KOPT-K1 (cell line): ENCODE results near the gene PHOSPHO1.

ENCODE experiments used
- H3K27ac ChIP-seq: fragments of 200-600 bp; sonication (generic); 2 replicates; pipeline ENCODE4 v1.5.1; 2016; ENCODE audit warnings: antibody characterized with exemption, mild to moderate bottlenecking, low read depth, low read length; ENCODE audit not compliant: poor library complexity, severe bottlenecking
- H3K36me3 ChIP-seq: fragments of 200-600 bp; sonication (generic); 2 replicates; pipeline ENCODE4 v1.5.1; 2017; ENCODE audit warnings: antibody characterized with exemption, mild to moderate bottlenecking, low read length, moderate library complexity; ENCODE audit not compliant: insufficient read depth
- H3K9me3 ChIP-seq: fragments of 200-600 bp; sonication (generic); 2 replicates; pipeline ENCODE4 v1.5.1; 2017; ENCODE audit warnings: antibody characterized with exemption, low read length, mild to moderate bottlenecking; ENCODE audit not compliant: insufficient read depth, poor library complexity, severe bottlenecking

Gene PHOSPHO1

DNA sequence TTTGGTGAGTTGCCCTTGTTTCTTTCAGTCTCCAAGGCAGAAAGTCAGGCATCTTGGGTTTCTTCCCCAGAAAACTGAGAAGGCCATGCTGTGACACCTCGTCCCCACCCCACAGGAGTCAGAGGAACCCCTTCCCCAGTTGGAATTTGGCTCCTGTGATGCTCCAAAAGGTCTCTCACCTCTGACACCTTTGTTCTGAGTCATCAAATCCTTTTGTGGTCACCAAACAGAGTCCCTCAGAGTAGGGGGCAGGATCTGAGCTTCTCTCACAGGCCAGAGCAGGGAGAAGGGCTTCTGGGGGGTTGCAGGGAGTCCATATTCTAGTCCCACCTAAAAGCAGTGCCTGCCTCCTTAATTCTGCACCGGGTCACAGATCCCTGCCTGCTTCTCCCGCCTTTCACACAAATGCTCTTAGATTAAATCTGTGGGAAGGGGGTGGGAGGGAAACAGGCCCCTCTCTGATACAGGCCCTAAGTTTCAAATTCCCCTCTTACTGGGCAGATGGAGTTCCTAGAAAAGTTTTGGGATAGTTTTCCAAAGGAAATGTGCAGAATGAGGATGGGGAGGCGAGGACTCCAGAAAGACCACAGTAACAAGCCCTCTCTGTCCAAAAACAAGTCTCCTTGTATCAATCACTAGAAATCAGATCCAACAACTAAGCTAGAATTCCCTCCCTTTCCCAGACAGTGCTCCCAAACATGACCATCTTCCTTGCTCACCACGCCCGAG, 1.3 kb downstream of the PHOSPHO1 start:
- Histone ChIP-seq H3K27ac (no peak overlapping the region), H3K36me3 (0 out of 2 replicates have a peak, but pooled peaks cover 17% of the 10 kb centered on the region), H3K9me3 (no peaks in the 10 kb centered on the region)

DNA sequence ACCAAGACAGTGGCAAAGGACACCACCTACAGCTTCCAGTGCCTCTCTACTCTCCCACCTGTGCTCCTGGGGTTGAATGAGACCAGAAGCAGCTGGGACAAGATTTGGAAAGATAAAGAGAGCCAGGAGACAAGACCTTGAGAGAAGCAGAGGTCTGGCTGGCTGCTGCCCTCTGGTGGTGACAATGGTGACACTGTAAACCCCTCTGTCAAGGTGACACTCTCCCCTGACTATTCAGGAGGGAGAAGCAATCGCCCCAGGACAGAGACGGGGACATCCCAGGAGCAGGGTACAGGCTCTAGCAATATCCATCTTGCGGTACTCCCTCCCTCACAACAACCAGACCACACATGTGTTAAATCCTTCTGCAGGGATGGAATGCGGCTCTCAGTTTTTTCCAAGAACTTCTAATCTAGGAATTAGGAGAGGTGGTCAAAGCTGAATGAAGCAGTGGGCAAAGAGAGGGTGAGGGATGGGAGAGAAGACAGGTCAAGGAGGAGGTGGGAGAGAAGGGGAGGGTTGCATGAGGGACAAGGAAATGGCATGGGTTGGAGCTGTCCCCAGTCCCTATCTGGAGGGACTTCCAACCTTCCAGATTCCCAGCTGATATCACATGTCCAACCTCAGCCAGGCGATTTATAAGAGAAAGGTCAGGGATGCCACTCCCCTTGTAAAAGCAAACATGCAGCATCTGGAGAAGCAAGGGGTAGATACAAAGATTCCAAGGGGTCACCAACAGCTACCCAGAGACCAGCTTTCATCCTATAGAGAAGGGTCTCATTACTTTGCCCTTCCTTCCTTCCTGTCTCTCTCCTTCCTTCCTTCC, 2.9 kb downstream of the PHOSPHO1 start:
- Histone ChIP-seq H3K27ac (no peak overlapping the region), H3K9me3 (no peaks in the 10 kb centered on the region), H3K36me3 (peaks cover 32% of the 10 kb centered on the region; the same call in 1 of the 2 replicates)

DNA sequence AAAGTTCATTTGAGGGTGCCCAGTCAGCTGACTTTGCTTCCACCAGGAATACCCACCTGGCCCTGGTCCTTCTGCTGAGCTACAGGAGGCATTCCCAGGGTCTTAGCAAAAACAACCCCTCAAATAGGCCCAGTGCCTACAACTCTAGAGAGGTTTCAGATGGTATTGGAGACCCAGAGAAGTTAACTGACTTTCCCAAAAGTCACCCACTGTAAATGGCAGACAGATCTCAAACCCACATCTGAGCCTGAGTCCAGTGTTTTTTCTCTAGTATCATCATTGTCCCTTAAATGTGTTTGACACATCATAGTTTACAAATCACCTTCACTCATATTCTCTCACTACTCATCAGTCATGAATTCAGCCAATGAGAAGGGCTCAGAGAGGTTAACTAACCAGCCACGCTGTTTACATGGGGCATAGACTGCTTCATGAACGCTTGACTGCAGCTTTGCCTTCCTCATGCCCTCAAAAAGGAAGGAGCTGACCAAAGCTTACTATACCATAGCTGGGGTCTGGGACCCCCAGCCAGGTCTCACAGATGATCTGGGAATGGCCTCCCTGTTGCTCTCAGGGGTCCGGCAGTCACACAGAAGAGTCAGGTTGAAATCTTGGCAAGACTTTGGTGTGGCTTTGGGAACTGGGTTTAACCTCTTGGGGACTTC, 3.7 kb downstream of the PHOSPHO1 start:
- Histone ChIP-seq H3K36me3 (peaks cover 40% of the 10 kb centered on the region), H3K27ac (no peak overlapping the region), H3K9me3 (no peaks in the 10 kb centered on the region)

DNA sequence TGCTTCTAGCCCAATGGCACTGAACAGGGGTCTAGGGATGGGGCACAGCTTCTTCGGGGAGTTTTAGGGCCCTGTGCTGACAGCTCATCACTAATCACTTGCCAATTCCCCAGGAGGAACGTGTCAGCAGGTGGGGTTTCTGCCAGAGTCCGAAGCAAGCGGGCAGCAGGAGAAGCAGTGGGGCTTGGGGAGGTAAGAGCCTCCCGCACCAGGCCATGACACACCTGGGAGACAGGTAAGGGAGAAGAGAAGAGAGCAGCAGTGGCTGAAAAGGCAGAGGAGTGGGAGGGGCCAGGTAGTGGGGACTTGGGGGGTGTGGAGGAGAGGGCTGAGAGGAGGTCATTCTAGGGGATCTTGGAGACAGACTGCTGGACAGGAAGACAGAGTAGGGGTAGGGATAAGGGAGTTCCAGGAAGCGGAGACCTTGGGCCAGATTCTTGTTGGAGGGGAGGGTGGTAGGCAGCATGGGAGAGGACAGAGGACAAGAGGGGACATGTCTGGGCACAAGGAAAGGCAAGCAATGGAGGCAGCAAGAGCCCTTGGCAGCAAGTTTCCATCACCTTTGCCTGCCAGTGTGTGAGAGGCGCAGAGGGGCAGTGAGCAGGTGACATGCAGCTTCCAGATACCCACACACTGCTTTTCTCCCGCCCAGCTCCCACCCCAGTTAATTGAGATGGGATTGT, 4.9 kb downstream of the PHOSPHO1 start:
- no peaks in the 10 kb centered on the region for H3K9me3 ChIP-seq
- peaks cover 46% of the 10 kb centered on the region for H3K36me3 ChIP-seq
- H3K27ac ChIP-seq, result no peak overlapping the region

DNA sequence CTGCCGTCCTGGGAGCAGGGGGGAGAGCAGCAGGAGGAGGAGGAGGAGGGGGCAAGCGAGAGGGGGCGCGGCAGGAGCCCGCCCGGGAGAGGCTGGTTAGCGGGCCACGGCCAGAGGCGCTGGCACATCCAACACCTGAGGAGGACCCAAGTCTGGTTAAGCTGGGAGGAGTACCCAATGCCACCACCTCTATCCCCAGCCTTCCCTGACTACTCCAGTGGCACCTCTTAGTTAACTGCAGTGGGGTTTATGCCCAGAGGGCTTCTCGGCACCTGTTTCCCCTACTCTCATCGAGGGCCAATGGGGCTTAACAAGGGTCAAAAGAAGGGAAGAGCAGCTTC, 5.6 kb downstream of the PHOSPHO1 start:
- peaks cover 51% of the 10 kb centered on the region for H3K36me3 ChIP-seq
- no peak overlapping the region for H3K27ac ChIP-seq
- H3K9me3 ChIP-seq, result no peaks in the 10 kb centered on the region

DNA sequence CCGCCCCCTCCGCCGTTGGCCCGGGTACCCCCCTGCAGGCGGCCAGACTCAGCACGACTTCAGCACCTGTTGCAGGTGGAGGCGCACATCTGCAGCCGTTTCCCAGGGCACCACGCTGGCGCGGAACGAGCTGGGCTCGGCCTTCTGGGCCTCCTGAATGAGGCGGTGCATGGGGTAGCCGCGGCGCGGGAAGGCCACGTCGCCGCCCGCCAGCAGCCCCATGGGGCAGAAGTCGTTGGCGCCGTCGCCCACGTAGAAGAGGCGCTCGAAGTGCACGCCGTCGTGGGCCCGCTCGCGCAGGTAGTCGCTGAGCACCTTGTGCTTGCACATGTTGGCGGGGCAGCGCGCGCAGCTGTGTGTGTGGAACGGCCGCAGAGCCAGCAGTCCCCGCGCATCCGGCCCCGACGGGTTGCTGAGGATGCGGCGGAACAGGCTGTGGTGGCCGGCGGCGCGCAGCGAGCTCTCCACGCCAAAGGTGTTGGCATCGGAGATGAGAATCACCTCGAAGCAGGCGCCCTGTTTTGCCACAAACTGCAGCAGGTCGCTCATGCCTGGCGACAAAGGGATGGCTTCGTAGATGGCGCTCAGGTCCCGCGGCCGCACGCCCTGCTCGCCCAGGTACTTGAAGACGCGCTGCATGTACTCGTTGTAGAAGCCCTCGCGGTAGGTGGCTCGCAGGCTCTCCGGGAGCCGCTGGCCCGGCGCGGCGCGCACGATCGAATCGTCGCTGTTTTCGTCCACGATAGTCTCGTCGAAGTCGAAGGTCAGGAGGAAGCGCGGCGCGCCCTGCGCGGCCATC, 6.2 kb downstream of the PHOSPHO1 start:
- no peaks in the 10 kb centered on the region for H3K9me3 ChIP-seq
- H3K36me3 ChIP-seq, result peaks cover 55% of the 10 kb centered on the region
- no peak overlapping the region for H3K27ac ChIP-seq

DNA sequence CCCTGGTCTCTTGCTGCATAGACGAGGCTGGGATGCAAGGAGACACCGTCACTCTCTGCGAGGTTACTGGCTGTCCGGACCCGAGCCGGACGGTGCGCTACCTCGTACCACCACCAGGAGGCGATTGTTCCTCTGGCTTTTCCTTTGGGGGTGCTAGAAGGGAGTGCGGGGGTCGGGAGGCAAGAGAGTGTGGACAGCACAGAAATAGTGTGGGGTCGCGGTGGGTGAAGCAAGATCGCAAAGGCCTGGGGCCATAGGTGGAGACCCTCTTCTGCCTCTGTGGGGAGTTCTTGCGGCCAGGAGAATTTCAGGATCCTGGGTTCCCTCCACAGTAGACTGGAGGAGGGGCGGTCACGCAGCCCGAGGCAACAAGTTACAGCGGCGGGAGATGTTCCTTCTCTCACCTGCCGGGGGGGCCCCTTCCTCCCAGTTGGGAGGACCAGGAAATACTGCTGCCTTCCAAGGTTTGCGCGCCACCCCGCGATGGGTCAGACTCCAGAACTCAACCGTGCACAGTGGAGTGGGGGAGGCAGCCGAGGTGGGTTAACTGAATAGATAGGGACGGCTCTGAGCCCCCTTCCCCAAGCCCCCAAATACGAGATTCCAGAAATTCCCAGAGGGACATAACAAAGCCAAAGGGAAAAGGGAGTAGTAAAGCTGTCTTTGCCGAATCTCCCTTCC, 6.9 kb downstream of the PHOSPHO1 start:
- Histone ChIP-seq H3K36me3 (peaks cover 55% of the 10 kb centered on the region), H3K27ac (no peak overlapping the region), H3K9me3 (no peaks in the 10 kb centered on the region)

DNA sequence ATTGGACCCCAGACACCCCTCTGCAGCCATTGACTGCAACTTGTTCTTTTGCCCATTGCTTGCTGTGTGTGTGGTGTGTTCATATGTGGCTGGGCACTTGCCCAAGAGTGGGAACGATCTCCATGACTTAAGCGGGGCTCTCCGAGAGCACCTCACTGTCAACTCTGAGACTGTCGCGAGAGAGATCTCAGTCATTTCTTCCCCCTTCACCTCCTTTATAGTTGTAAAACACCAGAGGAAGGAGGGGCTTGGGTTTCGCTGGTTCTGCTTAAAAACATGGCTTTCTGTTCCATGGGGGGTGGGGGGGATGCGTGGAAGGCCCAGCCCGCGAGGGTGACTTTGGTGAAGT, 7.4 kb downstream of the PHOSPHO1 start:
- Histone ChIP-seq H3K27ac (no peak overlapping the region), H3K36me3 (peaks cover 55% of the 10 kb centered on the region), H3K9me3 (no peaks in the 10 kb centered on the region)

DNA sequence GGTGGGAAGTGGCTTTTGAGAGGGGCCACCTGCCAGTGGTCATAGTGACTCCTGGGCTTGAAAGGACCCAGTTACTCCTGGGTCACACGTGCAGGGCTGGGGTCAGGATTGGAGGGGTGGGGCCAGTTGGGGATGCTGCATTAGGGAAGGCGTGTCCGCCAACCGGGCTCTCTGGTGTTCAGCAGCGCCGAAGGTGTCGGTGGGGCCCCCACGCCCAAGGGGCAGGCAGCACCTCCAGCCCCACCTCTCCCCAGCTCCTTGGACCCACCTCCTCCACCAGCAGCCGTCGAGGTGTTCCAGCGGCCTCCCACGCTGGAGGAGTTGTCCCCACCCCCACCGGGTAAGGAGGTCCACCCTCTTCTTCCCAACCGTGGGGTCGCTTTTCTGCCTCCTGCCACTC, 10.6 kb downstream of the PHOSPHO1 start:
- H3K27ac ChIP-seq, result peak overlapping the region; percentile 78
- peaks cover 54% of the 10 kb centered on the region for H3K36me3 ChIP-seq
- H3K9me3 ChIP-seq, result no peaks in the 10 kb centered on the region

DNA sequence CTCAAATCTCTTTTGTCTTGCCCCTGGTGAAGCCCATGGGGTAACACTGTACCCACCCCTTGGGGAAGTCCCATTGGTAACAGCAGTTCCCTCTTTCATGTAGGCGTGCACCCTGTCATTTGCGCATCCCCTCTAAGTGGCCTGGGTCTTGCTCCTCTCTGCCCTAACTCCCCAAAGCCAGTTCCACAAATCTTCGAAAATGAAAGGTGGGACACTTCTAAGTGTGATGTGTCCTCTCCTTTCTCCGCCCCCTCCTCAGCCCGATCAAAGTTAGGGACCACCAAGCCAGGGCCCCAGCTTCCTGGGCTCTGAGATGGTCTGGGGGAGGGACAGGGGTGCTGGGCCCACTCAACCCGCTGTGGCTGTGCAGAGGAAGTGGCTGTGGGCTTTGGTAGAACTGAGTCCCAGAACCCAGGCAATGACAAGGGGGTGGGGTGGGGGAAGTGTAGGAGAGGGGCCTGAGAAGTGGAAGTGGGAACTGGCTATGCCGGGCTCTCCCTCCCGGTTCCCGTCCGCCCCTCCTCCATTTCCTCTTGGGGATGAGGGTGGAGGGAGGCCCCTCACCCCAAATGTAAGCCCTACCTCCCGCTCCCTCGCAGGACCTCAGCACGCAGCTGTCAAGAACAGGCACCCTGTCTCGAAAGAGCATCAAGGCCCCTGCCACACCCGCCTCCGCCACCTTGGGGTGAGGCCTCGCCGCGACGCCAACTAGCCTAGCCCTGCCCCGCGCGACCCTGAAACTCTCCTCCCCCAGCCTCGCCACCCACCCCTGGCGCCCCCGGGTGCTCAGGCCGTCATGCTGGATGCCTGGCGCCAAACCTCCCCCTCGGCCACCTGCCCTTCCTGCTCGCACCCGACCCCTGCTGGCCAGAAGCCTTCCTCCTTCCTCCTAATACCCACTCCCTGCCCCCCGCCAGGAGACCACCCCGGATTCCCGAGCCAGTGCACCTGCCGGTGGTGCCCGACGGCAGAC, 11.4 kb downstream of the PHOSPHO1 start:
- Histone ChIP-seq H3K27ac (peak overlapping the region; percentile 78), H3K9me3 (no peaks in the 10 kb centered on the region)

DNA sequence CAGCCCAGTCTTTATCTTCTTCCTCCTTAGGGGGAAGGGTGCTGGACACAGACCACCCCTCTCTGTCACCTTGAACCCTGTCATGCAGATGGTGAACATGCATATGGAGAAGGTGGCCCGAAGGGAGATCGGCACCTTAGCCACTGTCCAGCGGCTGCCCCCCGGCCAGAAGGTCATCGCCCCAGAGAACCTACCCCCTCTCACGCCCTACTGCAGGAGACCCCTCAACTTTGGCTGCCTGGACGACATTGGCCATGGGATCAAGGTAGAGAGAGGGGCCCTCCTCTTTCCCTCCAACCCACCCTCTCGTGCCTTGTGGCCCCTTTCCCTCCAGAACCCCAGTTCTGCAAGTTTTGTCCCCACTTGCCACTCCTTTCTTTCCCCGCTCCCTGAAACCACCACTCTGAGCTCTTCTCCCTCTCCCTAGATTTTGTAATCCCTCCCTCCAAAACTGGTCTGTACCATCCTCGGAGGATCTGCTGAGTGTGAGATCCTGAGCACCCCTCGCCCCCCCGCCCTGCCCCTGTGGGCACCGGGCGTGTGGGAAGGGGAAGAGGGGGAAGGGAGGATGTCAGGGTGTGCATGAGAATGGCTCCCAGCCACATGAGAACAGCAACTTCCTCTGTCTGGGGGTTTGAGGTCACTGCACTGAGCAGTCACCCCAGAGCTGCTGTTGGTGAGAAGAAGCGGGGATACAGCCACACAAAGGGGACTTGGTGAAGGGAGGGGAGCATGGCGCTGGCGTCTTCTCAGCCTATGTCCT, 12.8 kb downstream of the PHOSPHO1 start:
- Histone ChIP-seq H3K27ac (peak overlapping the region; percentile 78), H3K9me3 (no peaks in the 10 kb centered on the region), H3K36me3 (peaks cover 47% of the 10 kb centered on the region)

More for the DNA sequence above, 11.4 kb downstream of the PHOSPHO1 start:
- H3K36me3 ChIP-seq, result peaks cover 49% of the 10 kb centered on the region

DNA sequence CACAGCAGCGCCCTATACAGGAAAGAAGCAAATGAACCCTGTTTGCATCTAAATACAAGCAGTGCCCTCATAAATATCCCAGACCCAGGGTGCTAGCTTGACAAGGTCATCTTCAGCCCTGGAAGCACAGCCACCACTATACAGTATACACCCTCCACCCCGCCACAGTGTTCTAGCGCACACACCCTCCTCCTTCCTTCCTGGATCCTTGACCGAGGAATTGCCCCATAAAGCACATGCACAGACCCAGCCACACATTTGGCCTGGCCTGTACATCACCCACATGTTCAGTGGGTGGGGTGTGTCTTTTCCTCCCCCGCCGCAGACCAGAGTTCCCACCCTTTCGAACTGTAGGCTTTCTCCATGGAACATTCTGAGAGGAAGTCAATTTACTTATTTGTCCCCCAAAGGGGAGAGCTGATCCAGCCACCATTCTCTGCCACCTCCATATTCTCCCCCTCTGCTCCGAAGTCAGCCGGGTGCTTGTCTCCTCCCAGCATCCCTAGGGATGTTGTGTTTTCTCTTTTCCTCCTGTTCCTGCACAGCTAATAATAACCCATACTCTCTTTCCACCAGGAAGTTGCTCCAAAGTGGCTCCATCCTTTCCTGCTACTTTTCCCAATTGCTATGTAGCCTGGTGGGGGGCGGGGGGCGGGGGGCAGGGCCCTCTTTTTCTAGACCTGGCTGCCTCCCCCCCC, 13.5 kb downstream of the PHOSPHO1 start:
- Histone ChIP-seq H3K36me3 (peaks cover 39% of the 10 kb centered on the region), H3K27ac (peak overlapping the region; percentile 78)

More for the DNA sequence above, 13.5 kb downstream of the PHOSPHO1 start:
- no peaks in the 10 kb centered on the region for H3K9me3 ChIP-seq
